Spleen (tissue), 11 donors: ENCODE data around the gene GNAT3. TPM values are rescaled to one million over a fixed set of nuclear protein-coding genes. Genes with fewer than 3 reads are reported as not detected.

Source experiments
- DNase-seq: peaks from one replicate; pipeline ENCODE4 v3.0.0-alpha.2; 2020
- H3K27ac ChIP-seq, 8 donors: fragments of 200-600 bp; sonication (generic) in 7 of 8; 1 replicate in 4 of 8; 2 replicates in 4 of 8; pipeline versions ENCODE4 v1.5.0 to v1.8.0; 2016 to 2021; ENCODE audit warnings: inconsistent platforms in 4 of 8, mild to moderate bottlenecking in 4 of 8, moderate library complexity in 1 of 8
- H3K27me3 ChIP-seq, 7 donors: fragments of 200-600 bp; sonication (generic) in 6 of 7; replicated peaks in 1 of 7; 1 replicate in 4 of 7; 2 replicates in 3 of 7; pipeline versions ENCODE4 v1.5.0 to v1.8.0; 2016 to 2021; ENCODE audit warnings: inconsistent platforms in 3 of 7, mild to moderate bottlenecking in 1 of 7
- H3K36me3 ChIP-seq, 6 donors: fragments of 200-600 bp; sonication (generic) in 5 of 6; 1 replicate in 4 of 6; 2 replicates in 2 of 6; pipeline versions ENCODE4 v1.5.0 to v1.8.0; 2016 to 2021; ENCODE audit warnings: inconsistent platforms in 2 of 6
- H3K4me1 ChIP-seq, 6 donors: fragments of 200-600 bp; sonication (generic) in 5 of 6; 1 replicate in 3 of 6; 2 replicates in 3 of 6; pipeline versions ENCODE4 v1.5.0 to v1.8.0; 2016 to 2021; ENCODE audit warnings: inconsistent platforms in 3 of 6
- H3K4me3 ChIP-seq, 8 donors: fragments of 200-600 bp; sonication (generic) in 7 of 8; 1 replicate in 4 of 8; 2 replicates in 4 of 8; pipeline versions ENCODE4 v1.5.0 to v1.8.0; 2016 to 2021; ENCODE audit warnings: inconsistent platforms in 4 of 8, mild to moderate bottlenecking in 4 of 8, moderate library complexity in 2 of 8
- H3K9me3 ChIP-seq, 8 donors: fragments of 200-600 bp; sonication (generic) in 7 of 8; 1 replicate in 4 of 8; 2 replicates in 4 of 8; pipeline versions ENCODE4 v1.5.0 to v1.8.0; 2016 to 2021; ENCODE audit warnings: inconsistent platforms in 4 of 8
- CTCF ChIP-seq, 11 experiments: fragments of 200-600 bp in 7 of 11; fragments of 450-650 bp in 4 of 11; sonication (generic) in 4 of 11; IDR thresholded peaks in 8 of 11; conservative IDR thresholded peaks in 3 of 11; 1 replicate in 7 of 11; 2 replicates in 4 of 11; pipeline versions ENCODE4 v1.4.0 to v1.8.0; 2016 to 2021; ENCODE audit warnings: antibody characterized with exemption in 11 of 11, inconsistent platforms in 4 of 11, mild to moderate bottlenecking in 1 of 11
- POLR2A ChIP-seq, 3 donors: fragments of 450-650 bp; IDR thresholded peaks; one replicate each; pipeline ENCODE4 v1.5.1; 2017; ENCODE audit warnings: antibody characterized with exemption in 3 of 3, mild to moderate bottlenecking in 1 of 3
- POLR2AphosphoS5 ChIP-seq, 3 donors: sonication (generic); formaldehyde crosslinking; IDR thresholded peaks; one replicate each; pipeline ENCODE4 v1.5.1; 2017; ENCODE audit warnings: antibody characterized with exemption in 3 of 3
- WGBS, 5 donors: extraction: QIAGEN DNeasy Blood & Tissue Kit in 3 of 5; methylation state at CpG; one replicate each; pipeline versions ENCODE4 v1.1.5 to v1.1.7; 2013 to 2018; 5-methylcytosine and 5-hydroxymethylcytosine counted together
- intact Hi-C: fragments of 100-400 bp; cut with DNase I; formaldehyde crosslinking; loops from one replicate; pipeline ENCODE4 v1.15.0; 2023; ENCODE audit warnings: low total_unique reads
- polyA plus RNA-seq, 3 donors: library from polyadenylated mRNA; stranded (reverse); fragments of 200-250 nt; gene quantifications; one replicate each; pipeline ENCODE4 v1.2.1, GENCODE V29; 2013
- total RNA-seq, 7 donors: library from RNA; depleted of rRNA in 3 of 7; stranded (reverse); fragments of >200 nt in 3 of 7; fragmentation: NEBNext Ultra II Directional in 4 of 7; extraction: Animal tissue kit (Norgen Biotek cat#: 25700) in 4 of 7; gene quantifications; one replicate each; pipeline versions ENCODE4 v1.1.0 to v1.2.1, GENCODE V29; 2016 to 2021
- donor health status: healthy with polysubstance abuse.
- donor health status: DM: no; HTN: no; CAD: no; lungs with moderate emphysema.
- donor health status: DM: no; HTN: no; CAD: no.
- donor health status: Bipolar disorder and iron deficiency.
- donor health status: healthy.
- donor health status: DM: no; HTN: no; CAD: no.
- donor health status: DM: yes; HTN: yes; CAD: no.

The GNAT3 gene
- total and polyA plus RNA-seq, 10 donors, result not detected

- H3K9me3 ChIP-seq, result no peaks in the 10 kb centered on the region
- H3K4me1 ChIP-seq, result no peaks in the 10 kb centered on the region
- H3K4me3 ChIP-seq, result no peak overlapping the region
- DNase-seq, result no peak
- intact Hi-C loops, result no loop called here
- no peaks in the 10 kb centered on the region for H3K36me3 ChIP-seq
- TF ChIP-seq CTCF (IDR thresholded peaks at IDR 0.05 in 8 of 11, conservative IDR thresholded peaks at IDR 0.05 in 3 of 11) (no peak), POLR2AphosphoS5 (IDR thresholded peaks at IDR 0.05) (no peak), POLR2A (IDR thresholded peaks at IDR 0.05) (no peak)
- no peak overlapping the region for H3K27ac ChIP-seq
- no peaks in the 10 kb centered on the region for H3K27me3 ChIP-seq
- 68 to 86% (median 81%) methylated on average over 3 of the region's 3 CpGs for WGBS, 5 donors
Observed at GRCh38 chr7:80413383-80413945, 98.4 kb downstream of the GNAT3 start.

GRCh38 chr7:80412842-80413241 lies 99.0 kb downstream of the GNAT3 start:
- intact Hi-C loops, result no loop called here
- no peak overlapping the region for H3K4me3 ChIP-seq
- H3K27ac ChIP-seq, result no peak overlapping the region
- no peaks in the 10 kb centered on the region for H3K27me3 ChIP-seq
- DNase-seq, result no peak
- H3K36me3 ChIP-seq, result no peaks in the 10 kb centered on the region
- H3K9me3 ChIP-seq, result no peaks in the 10 kb centered on the region
- H3K4me1 ChIP-seq, result no peaks in the 10 kb centered on the region
- TF ChIP-seq CTCF (IDR thresholded peaks at IDR 0.05 in 8 of 11, conservative IDR thresholded peaks at IDR 0.05 in 3 of 11) (no peak), POLR2A (IDR thresholded peaks at IDR 0.05) (no peak), POLR2AphosphoS5 (IDR thresholded peaks at IDR 0.05) (no peak)
- 98% methylated on average over 1 of the region's 1 CpG for WGBS, 5 donors

- WGBS, 5 donors, result 71 to 83% (median 77%) methylated on average over 2 of the region's 2 CpGs
- no peak for TF ChIP-seq POLR2A (IDR thresholded peaks at IDR 0.05)
- TF ChIP-seq POLR2AphosphoS5 (IDR thresholded peaks at IDR 0.05), result no peak
- no peak for TF ChIP-seq CTCF (IDR thresholded peaks at IDR 0.05 in 8 of 11, conservative IDR thresholded peaks at IDR 0.05 in 3 of 11)
- Histone ChIP-seq H3K27ac (no peak overlapping the region), H3K4me3 (no peak overlapping the region), H3K9me3 (peaks cover 0 to 9% (median 3%) of the 10 kb centered on the region in 8 donors), H3K27me3 (no peaks in the 10 kb centered on the region), H3K36me3 (no peaks in the 10 kb centered on the region), H3K4me1 (no peaks in the 10 kb centered on the region)
- intact Hi-C loops, result no loop called here
- no peak for DNase-seq
Observed at GRCh38 chr7:80411621-80412020, 100.2 kb downstream of the GNAT3 start.

- H3K36me3 ChIP-seq, result no peaks in the 10 kb centered on the region
Observed at GRCh38 chr7:80410081-80410480, 101.8 kb downstream of the GNAT3 start.

More at GRCh38 chr7:80410081-80410480, 101.8 kb downstream of the GNAT3 start:
- DNase-seq, result no peak
- TF ChIP-seq CTCF (IDR thresholded peaks at IDR 0.05 in 8 of 11, conservative IDR thresholded peaks at IDR 0.05 in 3 of 11), result no peak
- no peak for TF ChIP-seq POLR2A (IDR thresholded peaks at IDR 0.05)
- no peak for TF ChIP-seq POLR2AphosphoS5 (IDR thresholded peaks at IDR 0.05)
- intact Hi-C loops, result no loop called here
- Histone ChIP-seq H3K27ac (no peak overlapping the region), H3K27me3 (no peaks in the 10 kb centered on the region), H3K4me1 (no peaks in the 10 kb centered on the region), H3K9me3 (peaks cover 0 to 9% (median 3%) of the 10 kb centered on the region in 8 donors), H3K4me3 (no peak overlapping the region)

Other genes with a start within 250 kb of the GNAT3 start
- gene CD36, start 126.6 kb upstream of the GNAT3 start, total RNA-seq, result 1,000 to 10,000 TPM in 1 of 7 donors, 100 to 1,000 TPM in 6; 261 to 1,075 (median 759) TPM
- 100 to 1,000 TPM in 1 of 3 donors, 10 to 100 TPM in 2; 35.7 to 115 (median 60.3) TPM for gene CD36, start 126.6 kb upstream of the GNAT3 start, polyA plus RNA-seq